Measurements from ENCODE around the gene SLC27A5.
"Not testable (repeated sequence)": the region's sequence is repeated elsewhere in the genome, so short reads cannot be mapped to it uniquely, and the experiment has no call there.

The SLC27A5 gene

GRCh38 chr19:58471736-58472135 lies 40.1 kb downstream of the SLC27A5 start:
- no peak for DNase-seq (ENCODE audit: low read depth in 2 of 3, low spot score in 2 of 3)

GRCh38 chr19:58470837-58471543 lies 40.8 kb downstream of the SLC27A5 start:
- DNase-seq (ENCODE audit: low read depth in 2 of 3, low spot score in 2 of 3): not testable (repeated sequence)

DNA sequence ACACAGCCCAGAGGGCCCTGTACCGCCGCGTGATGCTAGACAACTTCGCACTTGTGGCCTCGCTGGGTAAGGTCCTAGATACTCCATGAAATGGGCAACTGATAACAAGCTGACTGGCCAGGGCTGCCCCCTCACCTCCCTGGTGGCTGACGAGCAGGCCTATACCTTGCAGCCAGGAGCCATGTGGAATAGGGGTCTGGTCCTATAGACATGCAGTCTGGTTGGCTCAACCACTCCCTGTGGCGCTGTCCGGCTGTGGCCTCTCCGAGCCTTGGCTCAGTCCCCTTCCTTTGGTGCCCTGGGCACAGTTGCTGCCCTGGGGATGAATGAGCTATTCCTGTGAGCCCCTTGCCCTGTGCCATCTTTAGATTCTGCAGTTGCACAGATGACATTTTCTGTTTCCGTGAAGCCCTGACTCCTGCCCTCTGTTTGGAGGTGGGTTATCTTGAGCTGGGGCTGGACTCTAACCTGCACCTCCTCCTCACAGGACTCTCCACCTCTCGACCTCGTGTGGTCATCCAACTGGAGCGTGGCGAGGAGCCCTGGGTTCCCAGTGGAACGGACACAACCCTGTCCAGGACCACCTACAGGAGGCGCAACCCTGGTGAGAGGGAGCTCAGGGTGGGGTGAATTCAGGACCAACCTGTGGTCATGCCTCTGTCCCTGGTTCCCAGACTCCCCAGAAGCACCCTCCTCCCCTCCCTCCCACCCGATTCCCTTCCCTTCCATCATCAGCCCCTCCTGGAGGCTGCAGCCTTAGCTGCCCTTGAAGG lies 42.4 kb downstream of the SLC27A5 start:
- no peak for DNase-seq (ENCODE audit: low read depth in 2 of 3, low spot score in 2 of 3)

- DNase-seq (ENCODE audit: low read depth in 2 of 3, low spot score in 2 of 3): no peak
These were observed 43.5 kb downstream of the SLC27A5 start for GRCh38 chr19:58468216-58468839.

DNA sequence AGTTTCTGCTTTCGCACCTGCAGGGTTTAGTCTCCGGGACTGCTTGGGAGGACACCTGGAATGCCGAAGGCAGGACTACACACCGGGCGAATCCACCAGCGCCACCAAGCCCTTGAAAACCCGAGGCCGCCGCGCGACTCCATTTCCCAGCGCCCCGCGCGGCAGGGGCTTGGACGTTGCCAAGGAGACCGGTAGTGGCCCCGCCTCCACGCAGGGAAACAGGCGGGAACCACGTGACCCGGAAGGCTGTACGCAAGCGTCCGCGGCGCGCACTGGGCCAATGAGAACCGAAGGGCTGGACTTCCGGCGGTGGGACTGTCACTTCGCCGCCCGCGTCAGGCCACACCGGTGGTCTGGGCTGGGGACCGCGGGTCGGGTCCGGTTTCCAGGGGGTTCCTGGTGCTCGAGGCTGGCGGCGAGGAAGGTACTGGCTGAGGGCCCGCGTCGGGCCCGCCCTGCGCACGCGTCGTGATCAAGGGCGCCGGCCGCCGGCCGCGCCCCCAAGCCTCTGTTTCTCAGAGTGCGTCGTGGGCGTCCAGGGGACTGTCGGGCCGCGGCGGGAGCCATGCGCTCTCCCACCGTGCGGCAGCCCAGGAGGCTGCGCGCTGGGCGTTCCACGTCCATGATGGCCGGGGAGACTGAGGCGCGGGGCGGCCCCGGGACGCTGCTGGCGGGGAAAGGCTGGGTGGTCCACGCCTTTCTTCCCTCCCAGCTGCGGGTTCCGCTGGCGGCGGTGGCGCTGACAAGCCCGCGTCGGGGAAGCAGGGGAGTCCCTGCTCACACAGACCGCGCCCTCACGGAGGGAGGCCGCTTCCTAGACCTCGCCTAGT lies 44.8 kb downstream of the SLC27A5 start, which contains the start of gene ZNF324:
TSS of gene ZNF324 (plus strand) at position 321 of the 830 bp plus-strand sequence. CDS start 2,106 bp downstream, outside the sequence.
- DNase-seq (ENCODE audit: low read depth in 2 of 3, low spot score in 2 of 3): peak; percentile 94 to 96 (median 95)

DNA sequence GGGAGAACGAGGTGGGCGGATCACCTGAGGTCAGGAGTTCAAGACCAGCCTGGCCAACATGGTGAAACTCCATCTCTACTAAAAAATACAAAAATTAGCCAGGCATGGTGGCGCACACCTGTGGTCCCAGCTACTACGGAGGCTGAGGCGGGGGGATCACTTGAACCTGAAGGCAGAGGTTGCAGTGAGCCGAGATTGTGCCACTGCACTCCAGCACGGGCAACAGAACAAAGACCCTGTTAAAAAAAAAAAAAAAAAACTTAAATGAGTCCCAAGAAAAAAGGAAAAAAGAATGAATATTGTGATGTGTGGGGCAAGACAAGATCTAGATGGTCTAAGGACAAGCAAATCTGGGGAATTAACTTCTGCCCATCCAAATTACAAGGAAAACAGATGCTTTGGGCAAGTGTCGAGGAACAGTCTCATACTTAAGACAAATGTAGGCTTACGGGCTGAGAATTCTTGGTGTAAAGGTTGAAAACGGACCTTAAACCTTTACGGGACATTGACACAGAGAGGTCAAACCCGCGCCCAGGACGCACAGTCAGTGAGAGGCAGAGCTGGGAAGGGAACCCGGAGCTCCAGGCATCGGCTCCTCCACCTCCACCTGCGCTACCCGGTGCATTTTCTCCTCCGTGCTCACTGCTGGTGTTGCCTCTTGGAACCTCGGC lies 45.6 kb downstream of the SLC27A5 start:
- no peak for DNase-seq (ENCODE audit: low read depth in 2 of 3, low spot score in 2 of 3)

DNA sequence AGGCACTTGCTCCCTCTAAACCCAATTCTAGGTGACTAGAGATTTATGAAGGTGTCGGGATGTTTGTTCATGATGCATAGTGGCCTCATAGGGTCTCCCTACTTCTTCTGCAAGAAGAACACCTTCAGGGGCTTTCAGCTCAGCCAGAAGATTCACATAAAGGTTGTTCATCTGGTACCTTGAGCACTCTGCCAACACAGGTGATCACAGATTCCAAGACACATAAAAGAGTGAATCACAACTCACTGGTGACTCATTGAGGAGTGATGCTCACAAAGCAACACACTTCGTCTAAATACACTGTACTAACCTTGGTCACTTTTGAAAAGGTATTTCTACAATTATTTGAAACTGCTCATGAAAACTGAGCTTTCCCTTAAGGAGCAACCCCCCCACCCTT lies 51.8 kb downstream of the SLC27A5 start:
- DNase-seq (ENCODE audit: low read depth in 2 of 3, low spot score in 2 of 3): no peak

GRCh38 chr19:58456111-58456510 lies 55.7 kb downstream of the SLC27A5 start:
- DNase-seq (ENCODE audit: low read depth in 2 of 3, low spot score in 2 of 3): no peak

DNA sequence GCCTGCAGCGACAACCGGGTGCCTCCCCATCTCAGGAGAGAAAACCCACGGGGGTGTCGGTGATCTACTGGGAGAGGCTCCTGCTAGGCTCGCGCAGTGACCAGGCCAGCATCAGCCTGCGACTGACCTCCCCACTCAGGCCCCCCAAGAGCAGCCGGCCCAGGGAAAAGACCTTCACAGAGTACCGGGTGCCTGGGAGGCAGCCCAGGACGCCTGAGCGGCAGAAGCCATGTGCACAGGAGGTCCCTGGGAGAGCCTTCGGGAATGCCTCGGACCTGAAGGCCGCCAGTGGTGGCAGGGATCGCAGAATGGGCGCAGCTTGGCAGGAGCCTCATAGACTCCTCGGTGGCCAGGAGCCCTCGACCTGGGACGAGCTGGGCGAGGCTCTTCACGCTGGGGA lies 56.5 kb downstream of the SLC27A5 start:
- DNase-seq (ENCODE audit: low read depth in 2 of 3, low spot score in 2 of 3): no peak

DNA sequence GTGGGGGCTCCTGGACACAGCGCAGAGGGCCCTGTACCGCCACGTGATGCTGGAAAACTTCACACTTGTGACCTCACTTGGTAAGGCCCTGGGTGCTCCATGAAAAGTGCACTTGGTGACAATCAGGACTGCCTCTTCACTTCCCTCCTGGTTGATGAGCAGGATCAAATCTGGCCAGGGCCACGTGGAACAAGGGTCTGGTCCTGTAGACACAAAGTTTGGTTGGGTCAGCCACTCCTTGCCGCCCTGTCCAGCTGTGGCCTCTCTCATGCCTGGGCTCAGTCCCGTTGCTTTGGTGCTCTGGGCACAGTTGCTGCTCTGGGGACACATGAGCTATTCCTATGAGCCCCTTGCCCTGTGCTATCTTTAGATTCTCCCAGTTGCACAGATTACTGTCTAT lies 58.0 kb downstream of the SLC27A5 start:
- DNase-seq (ENCODE audit: low read depth in 2 of 3, low spot score in 2 of 3): no peak

- peak; percentile 82 to 92 (median 86) for DNase-seq (ENCODE audit: low read depth in 2 of 3, low spot score in 2 of 3)
These were observed 60.3 kb downstream of the SLC27A5 start, which contains the start of gene ZNF324B for GRCh38 chr19:58451358-58452101. Gene ZNF324B (plus strand): TSS chr19:58451622. CDS start chr19:58453702, 2,080 bp downstream.

DNA sequence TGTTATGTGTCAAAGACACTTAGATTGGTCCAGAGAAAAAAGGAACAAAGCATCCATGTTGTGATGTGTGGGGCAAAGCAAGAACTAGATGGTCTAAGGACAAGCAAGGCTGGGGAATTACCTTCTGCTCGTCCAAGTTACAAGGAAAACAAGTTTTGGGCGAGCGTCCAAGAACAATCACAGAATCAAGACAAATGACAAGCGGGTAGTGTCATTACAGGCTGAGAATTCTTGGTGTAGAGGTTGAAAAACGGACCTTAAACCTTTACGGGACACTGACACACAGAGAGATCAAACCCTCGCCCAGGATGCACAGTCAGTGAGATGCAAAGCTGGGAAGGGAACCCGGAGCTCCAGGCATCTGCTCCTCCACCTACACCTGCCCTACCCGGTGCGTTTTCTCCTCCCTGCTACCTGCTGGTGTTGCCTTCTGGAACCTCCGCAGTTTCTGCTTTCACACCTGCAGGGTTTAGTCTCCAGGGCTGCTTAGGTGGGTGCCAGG lies 60.9 kb downstream of the SLC27A5 start:
- no peak for DNase-seq (ENCODE audit: low read depth in 2 of 3, low spot score in 2 of 3)

- not testable (repeated sequence) for DNase-seq (ENCODE audit: low read depth in 2 of 3, low spot score in 2 of 3)
These were observed 61.8 kb downstream of the SLC27A5 start for GRCh38 chr19:58449980-58450379.

- not testable (repeated sequence) for DNase-seq (ENCODE audit: low read depth in 2 of 3, low spot score in 2 of 3)
These were observed 62.9 kb downstream of the SLC27A5 start for GRCh38 chr19:58448860-58449259.
